H9 (cell line): ENCODE data around the gene SRD5A3. TPM values are rescaled to one million over a fixed set of nuclear protein-coding genes. Genes with fewer than 3 reads are reported as not detected.

Experiments
- DNase-seq: peaks from one replicate; pipeline ENCODE4 v3.0.0-alpha.2; 2017
- H2AFZ ChIP-seq: one replicate; pipeline ENCODE4 v1.6.1; 2013; ENCODE audit warnings: mild to moderate bottlenecking, low read length, control low read depth, moderate library complexity
- H2AK5ac ChIP-seq: 2 replicates; pipeline ENCODE4 v1.6.1; 2013; ENCODE audit warnings: low read length, control low read depth, mixed read lengths; ENCODE audit not compliant: insufficient read length
- H2BK120ac ChIP-seq: one replicate; pipeline ENCODE4 v1.6.1; 2013; ENCODE audit warnings: low read depth, mild to moderate bottlenecking, low read length, control low read depth, inconsistent platforms; ENCODE audit not compliant: poor library complexity, severe bottlenecking
- H2BK12ac ChIP-seq: 2 replicates; pipeline ENCODE4 v1.6.1; 2013; ENCODE audit warnings: low read length, control low read depth, mixed read lengths, low read depth; ENCODE audit not compliant: insufficient read length
- H2BK15ac ChIP-seq: 2 replicates; pipeline ENCODE4 v1.6.1; 2013; ENCODE audit warnings: low read depth, low read length, control low read depth
- H2BK20ac ChIP-seq: one replicate; pipeline ENCODE4 v1.6.1; 2013; ENCODE audit warnings: low read depth, mild to moderate bottlenecking, low read length, control low read depth, inconsistent platforms; ENCODE audit not compliant: poor library complexity, severe bottlenecking
- H2BK5ac ChIP-seq: 2 replicates; pipeline ENCODE4 v1.6.1; 2013; ENCODE audit warnings: low read length, control low read depth, mixed read lengths; ENCODE audit not compliant: insufficient read length
- H3K14ac ChIP-seq: 2 replicates; pipeline ENCODE4 v1.6.1; 2013; ENCODE audit warnings: low read length, control low read depth; ENCODE audit not compliant: insufficient read depth
- H3K18ac ChIP-seq: 2 replicates; pipeline ENCODE4 v1.6.1; 2013; ENCODE audit warnings: low read depth, mild to moderate bottlenecking, mixed read lengths, low read length, control low read depth; ENCODE audit not compliant: insufficient read length
- H3K23ac ChIP-seq: 2 replicates; pipeline ENCODE4 v1.6.1; 2013; ENCODE audit warnings: low read length, control low read depth, mixed read lengths, low read depth; ENCODE audit not compliant: insufficient read length
- H3K23me2 ChIP-seq: 2 replicates; pipeline ENCODE4 v1.6.1; 2013; ENCODE audit warnings: low read depth, mild to moderate bottlenecking, mixed read lengths, low read length, control low read depth; ENCODE audit not compliant: insufficient read length, poor library complexity, severe bottlenecking
- H3K27ac ChIP-seq: 2 replicates; pipeline ENCODE4 v1.5.1; 2013; ENCODE audit warnings: low read length, control low read depth, mixed read lengths, low read depth; ENCODE audit not compliant: insufficient read length
- H3K27me3 ChIP-seq: 2 replicates; pipeline ENCODE4 v1.6.1; 2013; ENCODE audit warnings: low read length, control low read depth, inconsistent platforms; ENCODE audit not compliant: insufficient read depth
- H3K4ac ChIP-seq: 2 replicates; pipeline ENCODE4 v1.6.1; 2013; ENCODE audit warnings: low read depth, mild to moderate bottlenecking, control low read depth, inconsistent platforms, low read length, moderate library complexity
- H3K4me1 ChIP-seq: 2 replicates; pipeline ENCODE4 v1.6.1; 2013; ENCODE audit warnings: low read length, control low read depth, inconsistent platforms; ENCODE audit not compliant: insufficient read depth
- H3K4me2 ChIP-seq: 2 replicates; pipeline ENCODE4 v1.6.1; 2013; ENCODE audit warnings: low read length, control low read depth, mixed read lengths; ENCODE audit not compliant: insufficient read length, insufficient read depth
- H3K56ac ChIP-seq: 2 replicates; pipeline ENCODE4 v1.6.1; 2013; ENCODE audit warnings: low read depth, mild to moderate bottlenecking, mixed read lengths, low read length, control low read depth; ENCODE audit not compliant: insufficient read length
- H3K79me1 ChIP-seq: 2 replicates; pipeline ENCODE4 v1.6.1; 2013; ENCODE audit warnings: low read depth, mild to moderate bottlenecking, moderate library complexity, low read length, control low read depth, inconsistent platforms; ENCODE audit not compliant: insufficient read depth, poor library complexity, severe bottlenecking
- H3K79me2 ChIP-seq: 2 replicates; pipeline ENCODE4 v1.6.1; 2013; ENCODE audit warnings: low read length, control low read depth, inconsistent platforms; ENCODE audit not compliant: insufficient read depth
- H3K9ac ChIP-seq: 2 replicates; pipeline ENCODE4 v1.6.1; 2013; ENCODE audit warnings: low read length, control low read depth, mixed read lengths; ENCODE audit not compliant: insufficient read length; ENCODE audit errors: extremely low read depth
- H3K9me3 ChIP-seq: one replicate; pipeline ENCODE4 v1.6.1; 2013; ENCODE audit warnings: low read depth, low read length, inconsistent platforms; ENCODE audit not compliant: control insufficient read depth
- H3T11ph ChIP-seq: one replicate; pipeline ENCODE4 v1.6.1; 2013; ENCODE audit warnings: mild to moderate bottlenecking, low read length, control low read depth, inconsistent platforms
- H4K20me1 ChIP-seq: one replicate; pipeline ENCODE4 v1.6.1; 2013; ENCODE audit not compliant: control insufficient read depth, insufficient read length, insufficient read depth
- H4K5ac ChIP-seq: 2 replicates; pipeline ENCODE4 v1.6.1; 2013; ENCODE audit warnings: low read depth, mild to moderate bottlenecking, mixed read lengths, low read length, control low read depth; ENCODE audit not compliant: insufficient read length
- H4K8ac ChIP-seq: replicated peaks from 2 replicates; pipeline ENCODE4 v1.6.1; 2013; ENCODE audit warnings: low read length, control low read depth, mixed read lengths, low read depth; ENCODE audit not compliant: insufficient read length
- H4K91ac ChIP-seq: 2 replicates; pipeline ENCODE4 v1.6.1; 2013; ENCODE audit warnings: low read depth, mild to moderate bottlenecking, moderate library complexity, mixed read lengths, low read length, control low read depth; ENCODE audit not compliant: insufficient read length
- H3K27ac Mint-ChIP-seq, 3 experiments: 2 replicates in 2 of 3; 3 replicates in 1 of 3; pipeline ENCODE4 v1.8.0; 2020 to 2021; ENCODE audit warnings: mixed read lengths in 3 of 3, mild to moderate bottlenecking in 1 of 3, moderate library complexity in 1 of 3
- H3K27me3 Mint-ChIP-seq: 2 replicates; pipeline ENCODE4 v1.8.0; 2021; ENCODE audit warnings: low read depth, mild to moderate bottlenecking, moderate library complexity, mixed read lengths
- H3K36me3 Mint-ChIP-seq, 3 experiments: 2 replicates in 2 of 3; 3 replicates in 1 of 3; pipeline ENCODE4 v1.8.0; 2020 to 2021; ENCODE audit warnings: low read depth in 3 of 3, mixed read lengths in 3 of 3; ENCODE audit not compliant: insufficient read depth in 1 of 3
- H3K4me1 Mint-ChIP-seq, 2 experiments: 2 replicates each; pipeline ENCODE4 v1.8.0; 2020; ENCODE audit warnings: mixed read lengths in 2 of 2
- H3K4me3 Mint-ChIP-seq, 2 experiments: 2 replicates in 1 of 2; 3 replicates in 1 of 2; pipeline ENCODE4 v1.8.0; 2020 to 2021; ENCODE audit warnings: mild to moderate bottlenecking in 2 of 2, mixed read lengths in 2 of 2, moderate library complexity in 1 of 2
- H3K9me3 Mint-ChIP-seq, 2 experiments: 2 replicates in 1 of 2; 3 replicates in 1 of 2; pipeline ENCODE4 v1.8.0; 2020; ENCODE audit warnings: mild to moderate bottlenecking in 2 of 2, mixed read lengths in 2 of 2, moderate library complexity in 1 of 2
- CTCF ChIP-seq: fragments of 200-600 bp; sonication (generic); conservative IDR thresholded peaks from 3 replicates; pipeline ENCODE4 v1.8.0; 2021; ENCODE audit warnings: antibody characterized with exemption, mild to moderate bottlenecking
- WGBS: extraction: QIAGEN DNeasy Blood & Tissue Kit; methylation state at CpG from one replicate; pipeline ENCODE4 v1.1.7; 2013; ENCODE audit warnings: missing lambda C conversion rate, low lambda C conversion rate, mixed read lengths; ENCODE audit not compliant: insufficient read length; ENCODE audit errors: extremely low coverage; 5-methylcytosine and 5-hydroxymethylcytosine counted together
- total RNA-seq: library from RNA; stranded (reverse); gene quantifications from 2 replicates; pipeline ENCODE4 v1.2.1, GENCODE V29; 2021

SRD5A3 gene
- total RNA-seq, 1 experiment from 2014 or later = 35.0 TPM

GRCh38 chr4:55340266-55340665 is 5.8 kb upstream of the SRD5A3 start:
- TF ChIP-seq CTCF = no peak
- H3K27ac Mint-ChIP-seq = no peak overlapping the region

More at GRCh38 chr4:55340266-55340665, 5.8 kb upstream of the SRD5A3 start:
- Histone ChIP-seq H3K23ac (no peak overlapping the region), H3T11ph (no peak overlapping the region), H3K79me2 (no peaks in the 10 kb centered on the region), H3K4me2 (no peak overlapping the region), H2BK15ac (no peak overlapping the region), H3K4me1 (no peaks in the 10 kb centered on the region), H4K91ac (no peak overlapping the region), H3K4ac (no peak overlapping the region), H3K23me2 (no peaks in the 10 kb centered on the region), H3K27me3 (no peaks in the 10 kb centered on the region), H3K14ac (no peak overlapping the region), H2BK12ac (no peak overlapping the region), H2BK5ac (no peak overlapping the region), H2AFZ (no peak overlapping the region), H3K9ac (no peak overlapping the region), H4K20me1 (no peaks in the 10 kb centered on the region), H3K18ac (no peak overlapping the region), H2BK120ac (no peak overlapping the region), H3K9me3 (no peaks in the 10 kb centered on the region), H3K27ac (no peak overlapping the region), H2BK20ac (no peak overlapping the region), H3K56ac (no peak overlapping the region), H4K5ac (no peak overlapping the region), H3K79me1 (no peaks in the 10 kb centered on the region), H4K8ac (no peak overlapping the region), H2AK5ac (no peak overlapping the region)
- Mint-ChIP-seq H3K27me3 (peaks cover 2% of the 10 kb centered on the region), H3K36me3 (no peaks in the 10 kb centered on the region; a peak in 2 of 7 replicates), H3K4me3 (no peak overlapping the region), H3K4me1 (peaks cover 21 to 30% of the 10 kb centered on the region in 2 experiments), H3K9me3 (no peaks in the 10 kb centered on the region; a peak in 4 of 5 replicates)
- DNase-seq = no peak
- no CpG with 5 or more reads among the region's 3 CpGs for WGBS
